Stimulated activated CD4-positive, alpha-beta T cell treated with anti-CD3 and anti-CD28 coated beads, Interleukin-1b, Interleukin-23, amount 100 ng/mL, for 48 hours (primary cell): ENCODE results near the gene DIRAS1.

Experiments used
- DNase-seq: peaks from one replicate; pipeline ENCODE4 v3.0.0-alpha.2; 2020

Gene DIRAS1

DNA sequence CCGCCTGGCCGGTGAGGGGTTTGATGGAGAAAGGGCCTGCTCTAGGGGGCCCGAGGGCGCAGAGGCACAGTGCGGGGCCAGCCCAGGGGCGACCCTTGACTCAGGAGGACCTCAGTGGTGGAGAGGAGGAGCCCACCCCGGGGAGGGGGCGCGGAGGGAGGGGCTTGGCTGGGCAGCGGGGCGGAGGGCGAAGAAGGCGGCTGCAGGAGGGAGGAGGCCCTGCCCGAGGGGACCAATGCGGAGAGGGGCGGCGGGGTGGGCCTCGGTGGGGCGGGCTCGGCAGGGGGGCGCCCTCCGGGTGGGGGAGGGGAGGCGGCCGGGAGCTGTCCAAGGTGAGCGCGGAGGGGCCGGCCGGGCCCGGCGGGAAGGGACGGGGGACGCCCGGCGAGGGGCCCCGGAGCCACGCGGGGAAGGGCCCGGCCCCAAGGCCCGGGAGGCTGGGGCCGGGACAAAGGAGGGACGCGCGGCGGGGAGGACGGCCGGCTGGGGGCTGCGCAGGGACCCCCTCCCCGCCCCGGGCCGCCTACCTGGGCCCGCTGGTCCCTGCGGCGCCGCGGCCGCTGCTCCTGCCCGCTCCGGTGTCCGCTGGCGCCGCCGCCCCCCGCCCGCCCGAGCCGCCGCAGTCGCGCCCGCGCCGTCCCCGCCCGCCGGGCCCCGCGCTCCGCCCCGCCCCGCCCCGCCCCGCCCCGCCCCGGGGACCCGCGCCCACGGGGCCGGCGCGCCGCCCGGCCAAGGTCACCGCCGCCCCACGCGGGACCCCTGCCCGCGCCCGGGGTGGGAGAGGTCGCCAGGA lies at the start of gene DIRAS1:
Gene DIRAS1, minus strand, starts transcription at position 596 of the 793 bp plus-strand sequence. CDS start 3,566 bp downstream, outside the sequence.
- no peak for DNase-seq

DNA sequence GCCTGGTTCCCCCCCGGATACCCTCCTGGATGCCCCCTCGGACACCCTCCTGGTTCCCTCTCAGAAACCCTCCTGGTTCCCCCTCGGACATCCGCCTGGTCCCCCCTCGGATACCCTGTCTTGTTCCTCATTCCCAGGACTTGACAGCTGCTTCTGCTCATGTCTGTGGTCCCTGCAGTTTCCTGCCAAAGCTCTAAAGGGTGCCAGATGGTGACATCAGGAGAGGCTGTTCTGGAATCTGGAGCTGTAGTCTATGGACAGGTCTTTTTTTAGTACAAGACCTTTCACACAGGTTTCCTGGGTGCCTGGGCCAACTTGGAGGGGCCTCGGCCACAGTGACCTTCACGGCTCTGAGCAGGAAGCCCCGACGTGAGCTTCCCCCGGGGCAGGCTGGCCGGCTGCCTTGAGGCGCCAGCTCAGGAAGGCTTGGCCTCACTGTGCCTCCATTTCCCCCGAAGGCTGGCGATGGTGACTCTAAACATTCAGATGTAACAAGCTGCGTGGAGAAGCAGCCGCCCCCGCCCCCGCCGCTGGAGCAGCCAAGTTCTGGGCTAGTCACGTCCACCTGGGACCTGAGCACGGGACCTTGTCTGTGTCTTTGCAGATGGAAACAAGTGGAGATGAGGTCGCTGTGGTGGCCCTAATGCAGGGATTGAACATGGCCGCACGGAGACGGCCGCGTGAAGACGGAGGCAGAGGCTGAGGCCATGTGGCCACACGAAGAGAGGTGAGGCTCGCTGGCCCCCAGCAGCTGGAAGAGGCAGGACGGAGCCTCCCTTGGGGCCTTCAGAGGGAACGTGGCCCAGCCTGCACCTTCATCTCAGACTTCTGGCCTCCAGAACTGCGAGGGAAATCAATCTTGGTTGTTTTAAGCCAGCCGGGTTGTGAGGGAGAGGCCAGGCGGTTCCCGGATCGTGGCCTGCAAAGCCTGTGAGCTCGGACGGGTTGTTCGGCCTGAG lies 49.2 kb upstream of the DIRAS1 start:
- no peak for DNase-seq

DNA sequence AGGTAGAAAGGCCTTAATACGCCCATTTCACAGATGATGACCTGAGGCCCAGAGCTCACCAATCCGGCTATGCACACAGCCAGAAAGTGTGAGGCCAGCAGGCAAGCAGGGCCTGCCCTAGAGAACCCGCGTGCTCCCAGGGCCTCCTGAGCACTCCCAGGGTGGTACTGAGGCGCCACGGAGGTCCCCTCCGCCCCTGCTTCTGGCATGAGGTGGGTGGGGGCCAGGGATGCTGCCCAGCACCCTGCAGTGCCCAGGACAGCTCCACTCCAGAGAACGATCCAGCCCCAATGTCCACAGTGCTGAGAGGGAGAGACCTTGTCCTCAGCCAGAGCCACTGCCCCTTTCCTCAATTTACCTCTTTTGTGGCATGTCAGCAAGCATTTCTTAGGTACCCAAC lies 48.0 kb upstream of the DIRAS1 start:
- no peak for DNase-seq

DNA sequence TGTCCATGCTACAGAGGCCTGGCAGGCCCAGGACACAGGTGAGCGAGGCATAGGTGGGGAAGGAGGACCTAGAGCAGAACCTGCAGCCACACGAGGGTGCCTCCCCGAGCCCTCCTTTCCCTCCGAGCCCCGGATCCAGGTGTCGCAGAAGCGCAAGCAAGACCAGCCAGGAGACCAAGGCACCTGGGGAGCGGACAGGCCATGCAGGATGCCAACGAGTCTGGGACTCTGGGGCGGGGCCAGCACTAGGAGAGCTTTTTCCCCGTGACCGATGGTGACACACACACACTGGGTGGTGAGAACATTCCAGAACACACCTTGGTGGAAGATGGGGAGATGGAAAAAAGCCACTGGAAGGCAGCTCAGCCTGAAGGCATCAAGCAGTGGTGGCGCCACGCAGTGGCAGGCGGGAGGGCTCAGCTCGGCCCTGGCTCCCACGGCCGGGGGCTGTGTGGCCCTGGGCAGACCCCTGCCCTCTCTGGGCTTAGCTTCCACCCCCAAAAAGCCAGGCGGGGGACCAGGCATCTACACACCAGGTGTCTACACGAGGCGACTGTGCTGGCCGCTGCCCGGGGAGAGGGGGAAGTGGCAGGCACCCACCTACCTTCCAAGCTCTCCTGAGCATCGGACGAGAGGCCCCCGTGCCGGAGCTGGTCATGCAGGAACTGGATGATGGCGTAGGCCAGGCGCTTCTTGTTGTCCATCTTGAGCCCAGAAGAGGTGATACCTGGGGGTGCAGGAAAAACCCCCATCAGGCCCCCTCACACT lies 47.4 kb upstream of the DIRAS1 start:
- no peak for DNase-seq

- DNase-seq = no peak
These were observed 46.5 kb upstream of the DIRAS1 start for GRCh38 chr19:2767688-2768087.

DNA sequence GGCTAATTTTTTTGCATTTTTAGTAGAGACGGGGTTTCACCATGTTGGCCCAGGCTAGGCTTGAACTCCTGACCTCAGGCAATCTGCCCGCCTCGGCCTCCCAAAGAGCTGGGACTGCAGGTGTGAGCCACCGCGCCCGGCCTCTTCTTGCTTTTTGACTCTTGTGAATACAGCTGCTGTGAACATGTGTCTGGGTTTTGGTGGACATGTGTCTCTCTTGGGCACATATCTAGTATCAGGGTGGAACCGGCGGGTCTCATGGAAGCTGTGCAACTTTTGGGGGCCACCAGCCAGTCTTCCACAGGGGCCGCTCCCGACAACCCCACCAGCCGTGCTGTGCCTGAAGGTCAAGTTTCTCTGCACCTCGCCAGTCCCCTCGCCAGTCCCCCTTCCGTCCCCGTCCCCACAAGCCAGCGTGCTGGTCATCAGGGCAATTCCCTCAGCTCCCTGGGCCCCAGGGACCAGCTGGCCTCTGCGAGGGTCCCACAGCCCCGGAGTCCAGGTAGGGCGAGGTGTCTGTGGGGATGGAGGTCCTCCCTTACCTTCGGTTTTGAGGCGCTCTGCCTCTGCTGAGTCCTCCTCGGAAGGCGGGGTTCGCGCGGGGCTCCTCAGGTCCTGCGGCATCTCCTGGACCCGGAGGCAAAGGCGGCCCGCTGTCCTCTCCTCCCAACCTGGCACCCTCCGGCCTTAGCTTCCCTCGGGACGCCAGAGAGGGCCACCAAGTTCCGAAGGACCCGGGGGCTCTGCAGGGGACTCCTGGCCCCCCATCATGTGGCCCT lies 45.6 kb upstream of the DIRAS1 start:
- DNase-seq = no peak

GRCh38 chr19:2765376-2765775 lies 44.2 kb upstream of the DIRAS1 start:
- DNase-seq = no peak

GRCh38 chr19:2764945-2765344 lies 43.8 kb upstream of the DIRAS1 start:
- DNase-seq = no peak

DNA sequence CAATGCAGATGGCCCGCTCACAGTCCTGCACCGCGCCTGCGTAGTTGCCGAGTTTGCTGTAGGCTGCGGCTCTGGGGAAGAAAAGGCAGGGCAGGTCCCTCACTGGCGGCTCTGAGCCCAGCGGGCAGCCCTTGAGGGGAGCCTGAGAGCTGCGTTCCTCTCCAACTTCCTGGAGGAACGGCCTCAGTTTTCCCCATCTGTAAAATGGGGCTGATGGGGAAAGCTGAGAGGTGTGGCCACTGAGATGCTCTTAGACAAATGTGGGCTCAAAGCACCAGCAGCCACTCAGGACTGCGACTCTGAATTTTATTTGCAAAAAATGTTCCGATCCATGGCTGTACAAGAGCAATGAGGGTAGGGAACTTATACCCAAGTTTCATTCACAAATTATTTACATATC lies 42.5 kb upstream of the DIRAS1 start:
- DNase-seq = no peak

DNA sequence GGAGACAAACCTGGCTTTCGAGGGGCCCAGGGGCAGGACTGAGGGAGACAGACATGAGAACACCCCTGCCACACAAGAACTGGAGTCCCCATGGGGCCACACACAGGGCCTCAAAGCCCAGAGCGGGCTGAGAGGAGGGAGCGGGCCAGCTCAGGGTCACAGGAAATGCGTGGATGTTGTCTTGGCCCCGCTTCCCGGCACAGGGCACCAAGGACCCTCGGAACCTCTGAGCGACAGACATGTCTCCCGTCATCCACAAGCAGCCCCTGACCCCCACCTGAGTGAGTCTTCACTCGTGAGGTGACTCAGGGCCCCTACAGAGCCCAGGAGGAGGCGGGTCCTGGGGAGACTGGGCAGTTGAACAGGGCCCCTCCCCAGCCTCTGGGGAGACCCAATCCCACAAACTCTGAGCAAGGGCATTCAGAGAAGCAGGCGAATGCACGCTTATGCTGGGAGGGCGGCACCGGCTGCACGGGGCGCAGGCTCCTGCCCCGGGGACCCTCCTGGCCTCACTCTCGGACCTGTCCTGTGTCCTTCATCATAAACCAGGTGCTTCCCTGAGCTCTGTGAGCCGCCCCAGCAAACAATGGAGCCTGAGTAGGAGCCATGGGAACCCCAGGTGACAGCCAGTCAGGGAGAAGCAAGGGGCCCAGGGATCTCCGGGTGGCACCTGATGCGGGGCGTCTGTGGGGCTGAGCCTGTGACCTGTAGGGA lies 41.8 kb upstream of the DIRAS1 start:
- no peak for DNase-seq

- no peak for DNase-seq
These were observed 41.0 kb upstream of the DIRAS1 start for GRCh38 chr19:2761876-2762782.

DNA sequence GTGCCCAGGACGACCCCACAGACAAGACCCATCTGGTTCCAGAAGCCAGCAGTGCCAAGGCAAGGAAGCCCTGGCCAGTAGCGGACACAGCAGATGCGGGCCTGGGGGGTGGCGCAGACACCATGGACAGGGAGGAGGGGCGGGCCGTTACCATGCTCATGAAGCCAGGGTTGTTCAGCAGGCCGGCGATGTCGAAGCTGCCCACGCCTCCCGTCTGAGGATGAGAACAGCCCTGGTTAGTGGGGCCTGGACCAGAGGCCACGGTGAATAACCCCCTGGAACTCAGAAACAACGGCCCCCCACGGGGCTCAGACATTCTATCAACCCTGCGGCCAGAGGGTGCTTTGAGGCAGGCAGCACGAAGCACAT lies 40.1 kb upstream of the DIRAS1 start:
- no peak for DNase-seq

DNA sequence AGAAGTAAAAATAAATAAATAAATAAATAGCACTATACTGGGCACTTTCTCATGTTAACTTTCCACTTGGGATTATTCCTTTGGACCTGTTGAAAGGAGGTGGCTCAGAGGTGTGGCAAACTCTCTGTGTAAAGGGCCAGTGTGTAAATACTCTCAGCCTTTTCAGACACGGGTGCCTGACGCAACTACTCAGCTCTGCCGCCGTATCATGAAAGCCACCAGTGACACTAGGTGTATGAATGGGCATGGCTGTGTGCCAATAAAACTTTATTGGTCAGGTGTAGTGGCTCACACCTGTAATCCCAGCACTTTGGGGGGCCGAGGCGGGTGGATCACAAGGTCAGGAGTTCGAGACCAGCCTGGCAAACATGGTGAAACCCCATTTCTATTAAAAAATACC lies 38.8 kb upstream of the DIRAS1 start:
- no peak for DNase-seq

DNA sequence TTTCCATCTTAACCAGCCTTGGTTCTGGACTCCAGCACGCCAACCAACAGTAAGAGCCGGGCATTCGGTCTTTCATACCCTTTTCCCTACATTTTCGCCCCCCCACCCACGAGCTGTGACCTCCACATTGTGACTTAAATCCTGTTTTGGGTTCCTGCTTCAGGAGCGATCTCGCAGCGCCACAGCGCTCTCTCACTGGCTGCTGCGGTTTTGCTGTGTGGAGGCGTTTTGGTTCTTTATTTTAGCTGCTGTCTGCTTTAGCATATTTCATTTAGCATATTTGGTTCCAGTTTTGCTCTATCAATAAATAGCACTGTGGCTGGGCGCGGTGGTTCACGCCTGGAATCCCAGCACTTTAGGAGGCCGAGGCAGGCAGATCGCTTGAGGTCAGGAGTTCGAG lies 38.2 kb upstream of the DIRAS1 start:
- DNase-seq = no peak

GRCh38 chr19:2758601-2759313 lies 37.6 kb upstream of the DIRAS1 start:
- DNase-seq = no peak

DNA sequence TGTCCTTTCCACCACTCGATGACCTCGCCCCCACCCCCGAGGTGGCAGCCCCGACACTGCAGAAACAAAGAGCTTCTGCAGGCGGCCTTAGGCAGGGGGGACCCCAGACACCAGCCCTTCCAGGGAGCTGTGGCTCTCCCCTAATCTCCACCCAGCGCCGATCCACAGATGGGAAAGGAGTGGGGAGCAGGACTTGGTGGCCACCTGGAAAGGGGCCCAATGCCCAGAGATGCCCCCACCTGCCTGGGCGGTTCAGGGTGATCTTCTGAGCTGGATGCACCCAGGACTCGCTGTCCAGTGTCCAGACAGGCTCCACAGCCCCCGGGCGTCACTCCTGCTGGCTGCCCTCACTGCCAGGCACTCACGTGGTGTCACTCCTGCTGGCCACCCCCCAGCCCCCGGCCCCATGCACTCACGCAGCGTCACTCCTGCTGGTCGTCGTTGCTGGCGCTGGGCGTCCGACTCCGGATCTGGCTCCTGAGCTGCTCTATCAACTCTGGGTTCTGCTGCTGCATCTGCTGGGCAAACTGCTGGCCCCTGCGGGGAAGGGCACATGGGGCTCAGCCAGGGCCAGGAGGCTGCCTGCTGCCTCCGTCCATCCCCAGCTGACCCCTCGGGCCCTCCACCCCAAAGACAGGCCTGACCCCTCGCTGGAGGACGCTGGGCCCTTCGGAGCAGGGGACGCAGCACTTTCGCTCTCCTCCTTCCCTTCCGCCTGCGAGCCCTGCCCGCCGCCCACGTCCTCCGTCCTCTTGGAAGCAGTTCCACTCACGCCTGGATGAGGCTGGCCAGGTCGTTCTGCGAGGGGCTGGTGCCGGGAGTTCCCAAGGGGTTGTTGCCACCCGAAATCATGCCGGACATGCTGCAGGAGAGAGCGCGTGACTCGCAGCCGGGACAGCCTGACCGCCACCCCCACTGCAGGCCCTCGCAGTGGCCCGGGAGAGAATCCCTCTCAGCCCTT lies 36.0 kb upstream of the DIRAS1 start:
- DNase-seq = no peak

GRCh38 chr19:2756477-2756876 lies 35.3 kb upstream of the DIRAS1 start:
- DNase-seq = no peak

- DNase-seq = no peak
These were observed 34.6 kb upstream of the DIRAS1 start for GRCh38 chr19:2755811-2756210.

- no peak for DNase-seq
These were observed 34.2 kb upstream of the DIRAS1 start for GRCh38 chr19:2755448-2755705.
